Measurements from ENCODE around the gene SIAH3.
"Not testable (repeated sequence)": the region's sequence is repeated elsewhere in the genome, so short reads cannot be mapped to it uniquely, and the experiment has no call there.

The SIAH3 gene

GRCh38 chr13:45878966-45879365, 27.4 kb upstream of the SIAH3 start:
- no peaks in the 10 kb centered on the region for H3K36me3 Mint-ChIP-seq (ENCODE audit: insufficient read depth)
- no peaks in the 10 kb centered on the region for H3K9me3 Mint-ChIP-seq
- no peak overlapping the region for H3K27ac Mint-ChIP-seq (ENCODE audit: low read depth)
- H3K27me3 Mint-ChIP-seq: peaks cover 32% of the 10 kb centered on the region
- H3K4me1 Mint-ChIP-seq: no peaks in the 10 kb centered on the region
- ATAC-seq (replicated peaks; ENCODE audit: extremely low read depth, poor library complexity, severe bottlenecking) (no peak), DNase-seq (ENCODE audit: low spot score in 2 of 2) (no peak)
- no peak overlapping the region for H3K4me3 Mint-ChIP-seq

GRCh38 chr13:45876781-45877180, 25.2 kb upstream of the SIAH3 start:
- Mint-ChIP-seq H3K9me3 (no peaks in the 10 kb centered on the region), H3K27ac (ENCODE audit: low read depth) (no peak overlapping the region), H3K4me3 (no peak overlapping the region), H3K4me1 (no peaks in the 10 kb centered on the region), H3K36me3 (ENCODE audit: insufficient read depth) (peaks cover under 1% of the 10 kb centered on the region), H3K27me3 (peaks cover 28% of the 10 kb centered on the region)
- no peak for DNase-seq (ENCODE audit: low spot score in 2 of 2)
- ATAC-seq (replicated peaks; ENCODE audit: extremely low read depth, poor library complexity, severe bottlenecking): no peak

- no peak for DNase-seq (ENCODE audit: low spot score in 2 of 2)
- Mint-ChIP-seq H3K4me3 (no peak overlapping the region), H3K36me3 (ENCODE audit: insufficient read depth) (peaks cover 1% of the 10 kb centered on the region), H3K27me3 (peaks cover 28% of the 10 kb centered on the region), H3K4me1 (no peaks in the 10 kb centered on the region), H3K27ac (ENCODE audit: low read depth) (no peak overlapping the region), H3K9me3 (no peaks in the 10 kb centered on the region)
- ATAC-seq (replicated peaks; ENCODE audit: extremely low read depth, poor library complexity, severe bottlenecking): no peak
These were observed 24.4 kb upstream of the SIAH3 start for GRCh38 chr13:45875951-45876350.

GRCh38 chr13:45873491-45874325, 22.2 kb upstream of the SIAH3 start:
- no peak overlapping the region for H3K4me3 Mint-ChIP-seq
- no peaks in the 10 kb centered on the region for H3K4me1 Mint-ChIP-seq
- ATAC-seq (replicated peaks; ENCODE audit: extremely low read depth, poor library complexity, severe bottlenecking): no peak
- H3K27me3 Mint-ChIP-seq: peaks cover 19% of the 10 kb centered on the region
- DNase-seq (ENCODE audit: low spot score in 2 of 2): no peak
- H3K9me3 Mint-ChIP-seq: no peaks in the 10 kb centered on the region
- H3K36me3 Mint-ChIP-seq (ENCODE audit: insufficient read depth): peaks cover 1% of the 10 kb centered on the region
- no peak overlapping the region for H3K27ac Mint-ChIP-seq (ENCODE audit: low read depth)

GRCh38 chr13:45872566-45872965, 21.0 kb upstream of the SIAH3 start:
- ATAC-seq (replicated peaks; ENCODE audit: extremely low read depth, poor library complexity, severe bottlenecking) (no peak), DNase-seq (ENCODE audit: low spot score in 2 of 2) (no peak)
- H3K36me3 Mint-ChIP-seq (ENCODE audit: insufficient read depth): peaks cover 1% of the 10 kb centered on the region
- no peaks in the 10 kb centered on the region for H3K4me1 Mint-ChIP-seq
- H3K27me3 Mint-ChIP-seq: peaks cover 19% of the 10 kb centered on the region
- no peak overlapping the region for H3K27ac Mint-ChIP-seq (ENCODE audit: low read depth)
- H3K4me3 Mint-ChIP-seq: no peak overlapping the region
- H3K9me3 Mint-ChIP-seq: no peaks in the 10 kb centered on the region

- not testable (repeated sequence) for H3K36me3 Mint-ChIP-seq (ENCODE audit: insufficient read depth); DNase-seq (ENCODE audit: low spot score in 2 of 2); H3K9me3 Mint-ChIP-seq; H3K4me3 Mint-ChIP-seq; H3K27ac Mint-ChIP-seq (ENCODE audit: low read depth); ATAC-seq (replicated peaks; ENCODE audit: extremely low read depth, poor library complexity, severe bottlenecking); H3K4me1 Mint-ChIP-seq
- H3K27me3 Mint-ChIP-seq: peaks cover 16% of the 10 kb centered on the region
These were observed 19.6 kb upstream of the SIAH3 start for GRCh38 chr13:45871201-45871600.

- H3K4me1 Mint-ChIP-seq: no peaks in the 10 kb centered on the region
- H3K36me3 Mint-ChIP-seq (ENCODE audit: insufficient read depth): peaks cover 1% of the 10 kb centered on the region
- no peak overlapping the region for H3K4me3 Mint-ChIP-seq
- H3K27ac Mint-ChIP-seq (ENCODE audit: low read depth): no peak overlapping the region
- H3K9me3 Mint-ChIP-seq: no peaks in the 10 kb centered on the region
- DNase-seq (ENCODE audit: low spot score in 2 of 2): no peak
- no peak for ATAC-seq (replicated peaks; ENCODE audit: extremely low read depth, poor library complexity, severe bottlenecking)
- peaks cover 9% of the 10 kb centered on the region for H3K27me3 Mint-ChIP-seq
These were observed 18.7 kb upstream of the SIAH3 start for GRCh38 chr13:45870232-45870631.

GRCh38 chr13:45865414-45865813, 13.9 kb upstream of the SIAH3 start:
- DNase-seq (ENCODE audit: low spot score in 2 of 2): no peak
- H3K36me3 Mint-ChIP-seq (ENCODE audit: insufficient read depth): peaks cover 2% of the 10 kb centered on the region
- no peak for ATAC-seq (replicated peaks; ENCODE audit: extremely low read depth, poor library complexity, severe bottlenecking)
- H3K27me3 Mint-ChIP-seq: peaks cover 36% of the 10 kb centered on the region
- no peaks in the 10 kb centered on the region for H3K4me1 Mint-ChIP-seq
- H3K9me3 Mint-ChIP-seq: no peaks in the 10 kb centered on the region
- H3K4me3 Mint-ChIP-seq: no peak overlapping the region
- H3K27ac Mint-ChIP-seq (ENCODE audit: low read depth): no peak overlapping the region

- no peak overlapping the region for H3K4me3 Mint-ChIP-seq
- H3K4me1 Mint-ChIP-seq: no peaks in the 10 kb centered on the region
- ATAC-seq (replicated peaks; ENCODE audit: extremely low read depth, poor library complexity, severe bottlenecking) (no peak), DNase-seq (ENCODE audit: low spot score in 2 of 2) (no peak)
- H3K9me3 Mint-ChIP-seq: no peaks in the 10 kb centered on the region
- no peak overlapping the region for H3K27ac Mint-ChIP-seq (ENCODE audit: low read depth)
- peaks cover 45% of the 10 kb centered on the region for H3K27me3 Mint-ChIP-seq
- H3K36me3 Mint-ChIP-seq (ENCODE audit: insufficient read depth): peaks cover 2% of the 10 kb centered on the region
These were observed 12.4 kb upstream of the SIAH3 start for GRCh38 chr13:45863709-45864590.

GRCh38 chr13:45861322-45861721, 9.8 kb upstream of the SIAH3 start:
- H3K27me3 Mint-ChIP-seq: peaks cover 45% of the 10 kb centered on the region
- H3K4me3 Mint-ChIP-seq: no peak overlapping the region
- no peak for DNase-seq (ENCODE audit: low spot score in 2 of 2)
- no peak overlapping the region for H3K27ac Mint-ChIP-seq (ENCODE audit: low read depth)
- peaks cover 2% of the 10 kb centered on the region for H3K36me3 Mint-ChIP-seq (ENCODE audit: insufficient read depth)
- no peak for ATAC-seq (replicated peaks; ENCODE audit: extremely low read depth, poor library complexity, severe bottlenecking)
- H3K9me3 Mint-ChIP-seq: no peaks in the 10 kb centered on the region
- no peaks in the 10 kb centered on the region for H3K4me1 Mint-ChIP-seq

GRCh38 chr13:45860240-45860639, 8.7 kb upstream of the SIAH3 start:
- peaks cover 2% of the 10 kb centered on the region for H3K36me3 Mint-ChIP-seq (ENCODE audit: insufficient read depth)
- peaks cover 42% of the 10 kb centered on the region for H3K27me3 Mint-ChIP-seq
- no peaks in the 10 kb centered on the region for H3K4me1 Mint-ChIP-seq
- H3K27ac Mint-ChIP-seq (ENCODE audit: low read depth): no peak overlapping the region
- no peak for DNase-seq (ENCODE audit: low spot score in 2 of 2)
- no peak overlapping the region for H3K4me3 Mint-ChIP-seq
- ATAC-seq (replicated peaks; ENCODE audit: extremely low read depth, poor library complexity, severe bottlenecking): no peak
- no peaks in the 10 kb centered on the region for H3K9me3 Mint-ChIP-seq

- Mint-ChIP-seq H3K9me3 (no peaks in the 10 kb centered on the region), H3K4me3 (no peak overlapping the region), H3K27me3 (peaks cover 41% of the 10 kb centered on the region), H3K27ac (ENCODE audit: low read depth) (no peak overlapping the region), H3K4me1 (no peaks in the 10 kb centered on the region), H3K36me3 (ENCODE audit: insufficient read depth) (peaks cover 2% of the 10 kb centered on the region)
- no peak for DNase-seq (ENCODE audit: low spot score in 2 of 2)
- ATAC-seq (replicated peaks; ENCODE audit: extremely low read depth, poor library complexity, severe bottlenecking): no peak
These were observed 8.2 kb upstream of the SIAH3 start for GRCh38 chr13:45859705-45860104.

GRCh38 chr13:45852494-45852893, 941 bp upstream of the SIAH3 start:
- Mint-ChIP-seq H3K27ac (ENCODE audit: low read depth) (no peak overlapping the region), H3K27me3 (peaks cover 70% of the 10 kb centered on the region), H3K9me3 (peaks cover 5% of the 10 kb centered on the region), H3K4me3 (no peak overlapping the region), H3K36me3 (ENCODE audit: insufficient read depth) (peaks cover 2% of the 10 kb centered on the region), H3K4me1 (peaks cover 20% of the 10 kb centered on the region)
- no peak for DNase-seq (ENCODE audit: low spot score in 2 of 2)
- no peak for ATAC-seq (replicated peaks; ENCODE audit: extremely low read depth, poor library complexity, severe bottlenecking)
